ENCODE results near the gene BCL11A.

Gene BCL11A

DNA sequence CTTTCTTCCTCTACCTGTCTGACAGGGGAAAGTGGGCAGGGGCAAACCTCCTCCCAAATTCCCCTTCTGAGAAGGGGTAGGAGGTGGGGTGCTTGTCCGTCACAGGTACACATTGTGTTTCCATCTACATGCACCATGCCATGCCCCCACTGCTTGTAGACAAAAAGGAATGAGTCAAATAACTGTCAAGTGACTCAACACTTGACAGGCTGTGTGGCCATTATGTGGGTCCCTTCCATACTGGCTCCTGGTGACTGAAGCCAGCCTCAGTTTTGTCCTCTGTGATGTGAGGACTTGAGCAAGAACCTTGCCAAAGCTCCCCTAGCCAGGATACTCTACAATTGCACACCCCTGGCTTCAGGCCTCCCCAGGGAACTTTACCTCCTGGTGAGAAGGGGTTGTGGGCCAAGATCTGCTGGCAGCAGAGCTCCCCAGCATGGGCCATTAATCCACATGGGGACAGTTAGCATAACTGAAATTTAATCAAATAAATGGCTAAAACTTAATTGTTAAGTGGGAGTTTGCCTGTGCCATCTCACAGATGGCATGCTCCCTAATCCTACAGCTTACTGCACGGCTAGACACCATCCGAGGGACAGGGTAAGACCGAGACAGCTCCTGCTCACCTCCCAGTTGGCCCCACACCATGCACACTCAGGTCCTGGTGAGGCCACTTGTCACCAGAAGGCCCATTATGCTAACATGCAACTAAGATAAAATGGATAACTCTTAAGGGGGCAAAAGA is 140.2 kb downstream of the BCL11A start:
- Histone ChIP-seq H3K27ac (ENCODE audit: low read depth, low read length) (no peak overlapping the region), H3K4me1 (ENCODE audit: control insufficient read depth, insufficient read depth, low read length) (peaks cover 48% of the 10 kb centered on the region), H3K27me3 (ENCODE audit: control insufficient read depth, insufficient read depth, low read length) (peaks cover 3% of the 10 kb centered on the region; the same call in 1 of the 2 replicates), H3K9ac (ENCODE audit: low read depth, low read length) (no peak overlapping the region), H3K36me3 (ENCODE audit: control insufficient read depth, insufficient read depth, low read length) (no peaks in the 10 kb centered on the region), H3K9me3 (ENCODE audit: control insufficient read depth, insufficient read depth, low read length) (0 out of 2 replicates have a peak, but pooled peaks cover 3% of the 10 kb centered on the region), H3K4me3 (ENCODE audit: low read depth, low read length) (no peak overlapping the region)

DNA sequence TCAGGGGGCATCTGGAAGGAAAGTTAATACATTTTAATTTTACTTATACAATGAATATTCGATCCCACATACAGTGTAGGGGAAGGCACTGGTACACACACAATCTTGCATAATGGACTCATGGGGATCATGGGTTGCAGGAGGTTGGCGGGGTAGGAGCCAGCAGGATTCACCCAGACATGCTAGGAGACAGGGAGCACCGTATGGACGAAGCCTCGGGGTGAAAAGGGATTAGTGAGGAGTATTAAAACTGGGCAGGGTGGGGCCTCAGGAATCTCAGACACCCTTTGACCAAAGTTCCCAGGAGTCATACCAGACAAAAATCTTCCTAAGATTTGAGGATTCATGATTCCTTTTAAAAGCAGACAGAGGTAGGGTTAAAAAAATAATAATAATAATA is 140.8 kb downstream of the BCL11A start:
- H3K27ac ChIP-seq (ENCODE audit: low read depth, low read length) = no peak overlapping the region
- no peak overlapping the region for H3K9ac ChIP-seq (ENCODE audit: low read depth, low read length)
- peaks cover 48% of the 10 kb centered on the region for H3K4me1 ChIP-seq (ENCODE audit: control insufficient read depth, insufficient read depth, low read length)
- 0 out of 2 replicates have a peak, but pooled peaks cover 3% of the 10 kb centered on the region for H3K27me3 ChIP-seq (ENCODE audit: control insufficient read depth, insufficient read depth, low read length)
- 0 out of 2 replicates have a peak, but pooled peaks cover 3% of the 10 kb centered on the region for H3K9me3 ChIP-seq (ENCODE audit: control insufficient read depth, insufficient read depth, low read length)
- no peaks in the 10 kb centered on the region for H3K36me3 ChIP-seq (ENCODE audit: control insufficient read depth, insufficient read depth, low read length)
- no peak overlapping the region for H3K4me3 ChIP-seq (ENCODE audit: low read depth, low read length)

DNA sequence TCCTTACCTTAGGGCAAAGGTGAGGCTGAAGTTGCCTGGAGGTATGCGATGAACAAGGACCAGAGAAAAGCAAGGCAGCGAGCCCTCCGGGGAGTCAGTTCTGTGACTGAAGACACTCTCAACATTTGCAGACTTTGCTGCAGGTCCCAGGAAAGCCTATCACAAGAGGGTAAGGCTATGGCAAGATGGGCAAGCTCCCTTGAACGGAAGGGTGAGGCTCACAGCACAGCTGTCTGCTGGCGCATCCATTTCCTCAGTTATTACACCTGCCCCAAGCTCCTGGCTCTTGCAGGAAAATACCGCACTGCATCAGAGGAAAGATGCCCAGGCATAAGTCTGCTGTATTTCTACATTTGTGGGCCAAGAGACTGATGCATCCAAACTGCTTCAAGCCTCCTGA is 141.4 kb downstream of the BCL11A start:
- peaks cover 46% of the 10 kb centered on the region for H3K4me1 ChIP-seq (ENCODE audit: control insufficient read depth, insufficient read depth, low read length)
- no peak overlapping the region for H3K27ac ChIP-seq (ENCODE audit: low read depth, low read length)
- no peak overlapping the region for H3K4me3 ChIP-seq (ENCODE audit: low read depth, low read length)
- H3K9ac ChIP-seq (ENCODE audit: low read depth, low read length) = no peak overlapping the region
- H3K27me3 ChIP-seq (ENCODE audit: control insufficient read depth, insufficient read depth, low read length) = 0 out of 2 replicates have a peak, but pooled peaks cover 3% of the 10 kb centered on the region
- H3K9me3 ChIP-seq (ENCODE audit: control insufficient read depth, insufficient read depth, low read length) = 0 out of 2 replicates have a peak, but pooled peaks cover 3% of the 10 kb centered on the region
- H3K36me3 ChIP-seq (ENCODE audit: control insufficient read depth, insufficient read depth, low read length) = no peaks in the 10 kb centered on the region

DNA sequence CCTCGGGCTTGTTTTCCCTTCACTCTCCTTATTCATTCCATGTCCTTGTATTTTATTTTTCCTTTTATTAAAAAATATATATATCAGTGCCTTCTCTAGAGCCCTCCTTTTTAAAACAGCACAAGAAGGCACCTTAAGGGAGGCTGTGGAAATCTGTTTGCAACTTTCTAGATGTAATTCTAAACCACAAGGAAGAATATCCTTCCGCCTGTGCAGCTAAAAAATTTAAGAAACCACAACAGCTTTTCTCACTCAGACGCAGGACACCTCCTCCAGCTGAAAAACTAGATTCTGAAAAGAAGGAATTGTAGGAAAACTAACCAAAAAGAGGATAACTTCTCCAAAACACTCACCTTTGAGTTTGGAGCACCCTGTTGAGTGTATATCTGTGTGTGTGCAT is 142.2 kb downstream of the BCL11A start:
- Histone ChIP-seq H3K4me3 (ENCODE audit: low read depth, low read length) (no peak overlapping the region), H3K9me3 (ENCODE audit: control insufficient read depth, insufficient read depth, low read length) (0 out of 2 replicates have a peak, but pooled peaks cover 3% of the 10 kb centered on the region), H3K36me3 (ENCODE audit: control insufficient read depth, insufficient read depth, low read length) (no peaks in the 10 kb centered on the region), H3K9ac (ENCODE audit: low read depth, low read length) (no peak overlapping the region), H3K4me1 (ENCODE audit: control insufficient read depth, insufficient read depth, low read length) (peaks cover 39% of the 10 kb centered on the region), H3K27me3 (ENCODE audit: control insufficient read depth, insufficient read depth, low read length) (no peaks in the 10 kb centered on the region), H3K27ac (ENCODE audit: low read depth, low read length) (no peak overlapping the region)

DNA sequence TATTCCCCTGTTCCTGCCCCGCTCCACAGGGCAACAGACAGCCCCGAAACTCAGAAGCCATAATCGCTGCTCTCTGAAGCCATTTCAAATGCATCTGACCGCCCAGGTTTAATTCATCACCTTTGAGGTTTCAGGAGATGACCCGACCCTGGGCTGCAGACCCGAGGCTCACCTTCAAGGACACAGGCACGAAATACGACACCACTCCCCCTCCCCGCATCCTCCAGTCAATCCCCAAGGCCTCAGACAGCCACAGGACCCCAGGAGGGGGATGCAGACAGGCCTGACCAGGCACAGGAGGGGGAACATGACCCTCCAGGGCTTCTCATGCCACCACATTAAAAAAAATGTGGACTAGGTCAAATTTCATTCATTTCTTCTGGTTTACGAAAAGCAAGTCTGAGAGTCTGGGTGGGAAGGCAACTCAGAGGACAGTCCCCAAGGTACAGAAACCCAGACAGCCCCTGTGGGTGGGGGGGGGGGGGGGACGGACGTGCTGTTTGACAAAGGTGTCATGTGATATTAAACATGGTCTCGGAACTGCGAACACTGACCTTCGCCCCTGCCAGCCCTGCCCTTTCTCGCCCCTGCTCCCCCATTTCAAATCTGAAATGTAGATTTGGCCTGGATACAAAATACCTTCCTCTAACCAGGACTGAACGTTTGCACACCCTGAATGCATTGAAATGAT is 142.9 kb downstream of the BCL11A start:
- H3K4me3 ChIP-seq (ENCODE audit: low read depth, low read length) = no peak overlapping the region
- peaks cover 37% of the 10 kb centered on the region for H3K4me1 ChIP-seq (ENCODE audit: control insufficient read depth, insufficient read depth, low read length)
- 0 out of 2 replicates have a peak, but pooled peaks cover 3% of the 10 kb centered on the region for H3K9me3 ChIP-seq (ENCODE audit: control insufficient read depth, insufficient read depth, low read length)
- H3K36me3 ChIP-seq (ENCODE audit: control insufficient read depth, insufficient read depth, low read length) = no peaks in the 10 kb centered on the region
- H3K27ac ChIP-seq (ENCODE audit: low read depth, low read length) = no peak overlapping the region
- no peak overlapping the region for H3K9ac ChIP-seq (ENCODE audit: low read depth, low read length)
- no peaks in the 10 kb centered on the region for H3K27me3 ChIP-seq (ENCODE audit: control insufficient read depth, insufficient read depth, low read length)

DNA sequence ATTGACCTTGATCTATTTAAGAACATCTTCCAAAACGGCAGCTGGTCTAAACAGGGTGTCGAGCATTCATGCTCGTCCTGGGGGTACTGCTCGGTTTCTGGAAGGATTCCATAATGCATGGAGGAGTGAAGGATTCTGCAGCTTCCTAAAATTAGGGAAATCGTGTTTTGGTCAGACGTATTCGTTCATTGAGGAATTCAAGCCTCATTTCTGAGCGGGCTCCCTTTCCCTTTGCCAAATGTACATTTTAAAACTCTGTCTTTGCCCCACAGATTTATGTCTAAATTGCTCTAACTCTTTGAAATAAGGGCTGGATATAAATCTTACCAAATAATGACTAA is 144.0 kb downstream of the BCL11A start:
- Histone ChIP-seq H3K27me3 (ENCODE audit: control insufficient read depth, insufficient read depth, low read length) (no peaks in the 10 kb centered on the region), H3K4me3 (ENCODE audit: low read depth, low read length) (no peak overlapping the region), H3K36me3 (ENCODE audit: control insufficient read depth, insufficient read depth, low read length) (no peaks in the 10 kb centered on the region), H3K9me3 (ENCODE audit: control insufficient read depth, insufficient read depth, low read length) (no peaks in the 10 kb centered on the region), H3K27ac (ENCODE audit: low read depth, low read length) (no peak overlapping the region), H3K9ac (ENCODE audit: low read depth, low read length) (no peak overlapping the region), H3K4me1 (ENCODE audit: control insufficient read depth, insufficient read depth, low read length) (peaks cover 37% of the 10 kb centered on the region)

DNA sequence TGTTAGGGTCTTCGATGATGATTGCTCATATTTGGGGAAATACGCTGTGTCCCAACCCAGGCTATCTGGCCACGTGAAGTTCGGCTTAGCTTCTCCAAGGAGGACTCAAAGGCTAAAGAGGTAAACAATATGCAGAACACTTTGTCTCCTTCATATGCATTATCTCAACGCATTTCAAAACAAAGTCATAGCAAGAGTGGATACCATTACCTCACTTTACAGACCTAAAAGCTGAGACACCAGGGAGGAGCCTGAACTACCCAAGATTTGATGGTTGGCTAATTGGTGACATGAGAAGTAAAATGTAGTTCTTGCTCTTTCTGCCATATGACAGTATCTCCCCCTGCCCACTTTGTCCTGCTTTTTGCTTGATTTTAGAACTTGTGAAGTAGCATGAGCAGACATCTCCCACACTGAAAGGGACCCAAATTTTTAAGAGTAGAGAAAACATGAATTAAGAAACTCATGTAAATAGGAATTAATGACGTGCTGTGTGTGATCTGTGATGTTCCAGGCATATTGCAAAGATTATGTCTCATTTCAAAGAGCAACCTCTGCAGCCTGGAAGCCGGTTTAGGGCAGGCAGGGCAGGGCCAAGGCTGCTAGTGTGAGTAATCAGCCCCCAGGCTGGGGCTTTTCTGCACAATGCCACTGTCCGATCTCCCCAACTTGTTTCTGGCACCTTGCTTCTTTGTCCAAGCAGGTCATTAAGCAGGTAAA is 144.5 kb downstream of the BCL11A start:
- no peak overlapping the region for H3K9ac ChIP-seq (ENCODE audit: low read depth, low read length)
- H3K9me3 ChIP-seq (ENCODE audit: control insufficient read depth, insufficient read depth, low read length) = no peaks in the 10 kb centered on the region
- no peak overlapping the region for H3K27ac ChIP-seq (ENCODE audit: low read depth, low read length)
- no peaks in the 10 kb centered on the region for H3K27me3 ChIP-seq (ENCODE audit: control insufficient read depth, insufficient read depth, low read length)
- no peaks in the 10 kb centered on the region for H3K36me3 ChIP-seq (ENCODE audit: control insufficient read depth, insufficient read depth, low read length)
- H3K4me1 ChIP-seq (ENCODE audit: control insufficient read depth, insufficient read depth, low read length) = peaks cover 37% of the 10 kb centered on the region
- no peak overlapping the region for H3K4me3 ChIP-seq (ENCODE audit: low read depth, low read length)

DNA sequence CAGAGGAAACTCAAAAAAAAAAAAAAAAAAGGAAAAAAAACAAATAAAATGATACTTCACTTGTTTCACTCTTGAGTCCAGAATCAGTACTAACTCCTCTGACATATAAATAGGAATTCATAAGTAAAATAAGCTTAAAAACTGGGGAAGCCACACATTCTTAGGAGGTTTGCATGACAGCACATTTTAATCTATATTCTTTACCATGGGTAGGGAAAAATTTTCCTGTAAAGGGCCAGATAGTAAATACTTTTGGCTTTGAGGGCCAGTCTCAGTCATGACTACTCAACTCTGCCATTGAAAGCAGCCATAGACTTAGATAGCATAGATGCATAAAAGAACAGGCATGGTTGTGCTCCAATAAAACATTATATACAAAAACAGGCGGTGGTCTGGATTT is 145.2 kb downstream of the BCL11A start:
- Histone ChIP-seq H3K9me3 (ENCODE audit: control insufficient read depth, insufficient read depth, low read length) (no peaks in the 10 kb centered on the region), H3K4me1 (ENCODE audit: control insufficient read depth, insufficient read depth, low read length) (peaks cover 37% of the 10 kb centered on the region), H3K9ac (ENCODE audit: low read depth, low read length) (no peak overlapping the region), H3K27me3 (ENCODE audit: control insufficient read depth, insufficient read depth, low read length) (no peaks in the 10 kb centered on the region), H3K27ac (ENCODE audit: low read depth, low read length) (no peak overlapping the region), H3K36me3 (ENCODE audit: control insufficient read depth, insufficient read depth, low read length) (no peaks in the 10 kb centered on the region), H3K4me3 (ENCODE audit: low read depth, low read length) (no peak overlapping the region)

DNA sequence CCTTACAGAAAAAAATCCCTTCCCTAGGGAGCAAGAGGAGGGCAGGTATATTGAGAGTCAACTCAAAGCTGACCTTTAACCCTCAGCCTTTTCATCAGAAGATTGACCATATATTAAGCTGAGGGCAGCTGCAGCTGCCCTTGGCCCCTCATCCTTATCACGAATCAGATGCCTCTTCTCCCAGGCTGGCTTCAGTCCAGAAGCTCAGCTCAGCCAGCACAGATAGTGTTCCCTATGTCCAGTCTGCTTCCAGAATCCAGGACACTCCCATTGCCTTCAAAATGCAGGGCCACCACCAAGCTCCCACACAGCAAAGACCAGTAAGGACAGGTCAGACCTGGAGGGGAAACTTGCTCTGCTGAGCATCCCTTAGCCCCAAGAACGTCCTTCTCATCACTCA is 146.1 kb downstream of the BCL11A start:
- Histone ChIP-seq H3K27ac (ENCODE audit: low read depth, low read length) (no peak overlapping the region), H3K27me3 (ENCODE audit: control insufficient read depth, insufficient read depth, low read length) (no peaks in the 10 kb centered on the region), H3K4me3 (ENCODE audit: low read depth, low read length) (no peak overlapping the region), H3K36me3 (ENCODE audit: control insufficient read depth, insufficient read depth, low read length) (no peaks in the 10 kb centered on the region), H3K9ac (ENCODE audit: low read depth, low read length) (no peak overlapping the region), H3K9me3 (ENCODE audit: control insufficient read depth, insufficient read depth, low read length) (no peaks in the 10 kb centered on the region), H3K4me1 (ENCODE audit: control insufficient read depth, insufficient read depth, low read length) (peaks cover 33% of the 10 kb centered on the region)

DNA sequence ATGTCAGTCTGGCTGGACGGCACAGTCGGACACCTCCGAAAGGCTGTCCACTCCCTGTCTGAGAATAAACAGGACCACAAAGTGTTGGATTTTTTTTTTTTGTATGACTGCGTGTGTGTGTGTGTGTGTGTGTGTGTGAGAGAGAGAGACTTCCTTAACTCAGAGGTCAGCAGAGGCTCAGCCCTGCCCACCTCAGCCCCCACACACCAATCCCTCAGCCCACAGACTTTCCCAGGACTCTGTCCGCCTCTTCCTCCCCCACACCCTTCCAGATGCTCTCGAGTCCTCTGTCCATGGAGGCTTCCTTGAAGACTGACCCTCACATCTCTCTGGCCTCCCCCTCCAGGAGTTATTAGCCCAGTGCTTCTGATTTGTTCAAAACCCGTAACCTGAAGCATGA is 147.3 kb downstream of the BCL11A start:
- no peaks in the 10 kb centered on the region for H3K36me3 ChIP-seq (ENCODE audit: control insufficient read depth, insufficient read depth, low read length)
- H3K4me1 ChIP-seq (ENCODE audit: control insufficient read depth, insufficient read depth, low read length) = peaks cover 26% of the 10 kb centered on the region
- H3K9ac ChIP-seq (ENCODE audit: low read depth, low read length) = no peak overlapping the region
- no peak overlapping the region for H3K27ac ChIP-seq (ENCODE audit: low read depth, low read length)
- no peaks in the 10 kb centered on the region for H3K9me3 ChIP-seq (ENCODE audit: control insufficient read depth, insufficient read depth, low read length)
- H3K4me3 ChIP-seq (ENCODE audit: low read depth, low read length) = no peak overlapping the region
- H3K27me3 ChIP-seq (ENCODE audit: control insufficient read depth, insufficient read depth, low read length) = no peaks in the 10 kb centered on the region

Data from HUES48 (cell line).